ENCODE results near the gene COPB1.

Gene COPB1, protein sequence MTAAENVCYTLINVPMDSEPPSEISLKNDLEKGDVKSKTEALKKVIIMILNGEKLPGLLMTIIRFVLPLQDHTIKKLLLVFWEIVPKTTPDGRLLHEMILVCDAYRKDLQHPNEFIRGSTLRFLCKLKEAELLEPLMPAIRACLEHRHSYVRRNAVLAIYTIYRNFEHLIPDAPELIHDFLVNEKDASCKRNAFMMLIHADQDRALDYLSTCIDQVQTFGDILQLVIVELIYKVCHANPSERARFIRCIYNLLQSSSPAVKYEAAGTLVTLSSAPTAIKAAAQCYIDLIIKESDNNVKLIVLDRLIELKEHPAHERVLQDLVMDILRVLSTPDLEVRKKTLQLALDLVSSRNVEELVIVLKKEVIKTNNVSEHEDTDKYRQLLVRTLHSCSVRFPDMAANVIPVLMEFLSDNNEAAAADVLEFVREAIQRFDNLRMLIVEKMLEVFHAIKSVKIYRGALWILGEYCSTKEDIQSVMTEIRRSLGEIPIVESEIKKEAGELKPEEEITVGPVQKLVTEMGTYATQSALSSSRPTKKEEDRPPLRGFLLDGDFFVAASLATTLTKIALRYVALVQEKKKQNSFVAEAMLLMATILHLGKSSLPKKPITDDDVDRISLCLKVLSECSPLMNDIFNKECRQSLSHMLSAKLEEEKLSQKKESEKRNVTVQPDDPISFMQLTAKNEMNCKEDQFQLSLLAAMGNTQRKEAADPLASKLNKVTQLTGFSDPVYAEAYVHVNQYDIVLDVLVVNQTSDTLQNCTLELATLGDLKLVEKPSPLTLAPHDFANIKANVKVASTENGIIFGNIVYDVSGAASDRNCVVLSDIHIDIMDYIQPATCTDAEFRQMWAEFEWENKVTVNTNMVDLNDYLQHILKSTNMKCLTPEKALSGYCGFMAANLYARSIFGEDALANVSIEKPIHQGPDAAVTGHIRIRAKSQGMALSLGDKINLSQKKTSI

DNA sequence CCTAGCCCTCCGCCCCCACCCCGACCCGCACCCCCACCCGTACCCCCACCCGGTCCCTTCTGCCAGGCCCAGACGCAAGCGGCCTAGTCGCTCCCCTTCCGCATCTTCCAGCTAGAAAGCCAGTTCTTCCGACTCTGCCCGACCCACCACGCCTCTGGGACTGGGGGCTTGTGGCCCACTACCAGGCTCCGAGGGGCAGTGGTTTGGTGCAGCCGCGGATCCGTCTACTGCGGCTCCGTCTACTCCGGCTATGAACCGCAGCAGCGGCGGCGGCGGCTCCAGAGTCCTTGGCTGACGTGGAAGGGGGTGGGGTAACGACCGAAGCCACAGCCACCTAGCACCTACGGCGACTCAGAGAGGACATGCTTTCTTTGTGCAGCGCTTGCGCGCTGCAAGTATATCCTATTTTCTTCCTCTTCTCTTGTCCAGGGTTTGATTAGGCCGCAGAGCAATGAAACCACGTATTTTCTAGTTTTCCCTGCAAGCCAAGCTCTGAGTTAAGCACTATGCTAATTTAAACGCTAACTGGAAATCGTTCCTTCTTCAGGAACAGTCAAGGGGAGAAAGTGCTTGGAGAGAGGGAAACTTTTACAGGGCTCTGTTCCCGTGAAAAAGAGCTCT, at the start of gene COPB1:
Gene COPB1 (minus strand): TSS at position 252 of the 621 bp plus-strand sequence. CDS start 883 bp downstream, outside the sequence.
- H3K4me3 ChIP-seq (ENCODE audit: low read depth, low read length) = peak within 1 kb of the TSS; percentile 72
- TF ChIP-seq, protein P1, sequence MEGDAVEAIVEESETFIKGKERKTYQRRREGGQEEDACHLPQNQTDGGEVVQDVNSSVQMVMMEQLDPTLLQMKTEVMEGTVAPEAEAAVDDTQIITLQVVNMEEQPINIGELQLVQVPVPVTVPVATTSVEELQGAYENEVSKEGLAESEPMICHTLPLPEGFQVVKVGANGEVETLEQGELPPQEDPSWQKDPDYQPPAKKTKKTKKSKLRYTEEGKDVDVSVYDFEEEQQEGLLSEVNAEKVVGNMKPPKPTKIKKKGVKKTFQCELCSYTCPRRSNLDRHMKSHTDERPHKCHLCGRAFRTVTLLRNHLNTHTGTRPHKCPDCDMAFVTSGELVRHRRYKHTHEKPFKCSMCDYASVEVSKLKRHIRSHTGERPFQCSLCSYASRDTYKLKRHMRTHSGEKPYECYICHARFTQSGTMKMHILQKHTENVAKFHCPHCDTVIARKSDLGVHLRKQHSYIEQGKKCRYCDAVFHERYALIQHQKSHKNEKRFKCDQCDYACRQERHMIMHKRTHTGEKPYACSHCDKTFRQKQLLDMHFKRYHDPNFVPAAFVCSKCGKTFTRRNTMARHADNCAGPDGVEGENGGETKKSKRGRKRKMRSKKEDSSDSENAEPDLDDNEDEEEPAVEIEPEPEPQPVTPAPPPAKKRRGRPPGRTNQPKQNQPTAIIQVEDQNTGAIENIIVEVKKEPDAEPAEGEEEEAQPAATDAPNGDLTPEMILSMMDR (IDR thresholded peaks at IDR 0.05; ENCODE audit: low read depth, low read length, missing control alignments) = no peak
- DNase-seq (ENCODE audit: low read depth) = peak; percentile 88

DNA sequence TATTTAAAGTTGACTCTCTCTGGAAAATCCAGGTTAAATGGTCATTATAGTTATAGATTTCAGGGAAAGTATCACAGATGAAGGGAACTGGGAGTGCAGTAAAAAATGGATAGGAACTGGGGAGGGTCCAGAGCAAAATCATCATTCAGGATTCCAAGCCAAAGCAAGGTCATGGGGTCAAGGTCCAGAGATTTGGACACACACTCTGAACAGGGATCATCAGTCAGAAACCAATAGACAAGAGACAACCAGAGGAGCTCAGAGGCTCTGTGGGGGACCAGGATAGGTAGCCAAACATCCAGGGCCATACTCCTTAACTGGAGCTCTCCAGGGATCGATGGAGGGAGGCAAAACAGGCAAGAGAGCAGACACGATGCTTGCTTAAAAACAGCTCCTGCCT, 47.8 kb upstream of the COPB1 start:
- TF ChIP-seq, protein P1 (IDR thresholded peaks at IDR 0.05; ENCODE audit: low read depth, low read length, missing control alignments) = no peak
- DNase-seq (ENCODE audit: low read depth) = no peak
- no peak overlapping the region for H3K4me3 ChIP-seq (ENCODE audit: low read depth, low read length)

DNA sequence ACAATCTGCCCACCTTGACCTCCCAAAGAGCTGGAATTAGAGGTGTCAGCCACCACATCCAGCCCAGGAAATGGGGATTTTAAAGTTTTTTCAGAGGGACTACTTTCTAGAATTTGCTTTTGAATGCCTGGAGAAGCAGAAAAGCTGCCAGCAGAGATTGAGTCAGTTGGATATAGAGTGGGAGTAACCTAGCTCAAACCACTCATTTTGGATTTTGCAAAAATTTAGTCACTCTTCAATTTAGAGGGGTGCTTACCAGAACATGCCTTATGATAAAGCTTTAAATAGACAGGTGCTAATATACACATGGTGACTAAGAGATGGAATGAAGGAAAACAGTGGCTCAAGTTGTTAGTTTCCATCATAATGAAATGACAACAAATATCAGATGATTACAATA, 47.1 kb upstream of the COPB1 start:
- DNase-seq (ENCODE audit: low read depth) = no peak
- no peak overlapping the region for H3K4me3 ChIP-seq (ENCODE audit: low read depth, low read length)
- TF ChIP-seq, protein P1 (IDR thresholded peaks at IDR 0.05; ENCODE audit: low read depth, low read length, missing control alignments) = no peak

DNA sequence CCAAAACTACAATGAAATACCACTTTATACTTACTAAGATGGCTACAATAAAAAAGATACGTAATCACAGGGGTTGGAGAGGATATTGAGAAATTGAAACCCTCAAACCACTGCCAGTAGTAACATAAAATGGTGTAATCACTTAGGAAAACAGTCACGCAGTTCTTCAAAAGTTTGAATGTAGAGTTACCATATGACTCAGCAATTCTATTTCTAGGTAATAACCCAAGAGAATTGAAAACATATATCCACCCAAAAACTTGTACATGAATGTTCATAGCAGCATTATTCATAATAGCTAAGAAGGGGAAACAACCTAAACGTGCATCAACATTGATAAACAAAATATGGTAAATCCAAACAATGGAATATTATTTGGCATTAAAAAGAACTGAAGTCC, 45.0 kb upstream of the COPB1 start:
- TF ChIP-seq, protein P1 (IDR thresholded peaks at IDR 0.05; ENCODE audit: low read depth, low read length, missing control alignments) = no peak
- no peak overlapping the region for H3K4me3 ChIP-seq (ENCODE audit: low read depth, low read length)
- no peak for DNase-seq (ENCODE audit: low read depth)

DNA sequence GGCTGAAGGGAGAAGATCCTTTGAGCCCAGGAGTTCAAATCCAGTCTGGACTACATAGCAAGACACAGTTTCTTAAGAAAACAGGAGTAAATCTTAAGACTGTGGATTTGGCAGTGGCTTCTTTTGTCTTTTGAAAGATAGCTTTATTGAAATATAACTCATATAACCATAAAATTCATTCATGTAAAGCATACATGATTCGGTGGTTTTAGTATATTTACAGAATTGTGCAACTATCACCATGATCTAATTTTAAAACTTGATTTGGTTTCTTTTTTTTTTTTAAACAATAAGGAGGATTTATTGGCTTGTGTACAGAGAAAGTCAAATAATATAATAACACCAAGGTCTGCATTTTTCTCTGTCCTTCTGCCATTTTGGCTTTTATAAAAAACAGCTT, 43.6 kb upstream of the COPB1 start:
- no peak for DNase-seq (ENCODE audit: low read depth)
- TF ChIP-seq, protein P1 (IDR thresholded peaks at IDR 0.05; ENCODE audit: low read depth, low read length, missing control alignments) = no peak
- H3K4me3 ChIP-seq (ENCODE audit: low read depth, low read length) = no peak overlapping the region

DNA sequence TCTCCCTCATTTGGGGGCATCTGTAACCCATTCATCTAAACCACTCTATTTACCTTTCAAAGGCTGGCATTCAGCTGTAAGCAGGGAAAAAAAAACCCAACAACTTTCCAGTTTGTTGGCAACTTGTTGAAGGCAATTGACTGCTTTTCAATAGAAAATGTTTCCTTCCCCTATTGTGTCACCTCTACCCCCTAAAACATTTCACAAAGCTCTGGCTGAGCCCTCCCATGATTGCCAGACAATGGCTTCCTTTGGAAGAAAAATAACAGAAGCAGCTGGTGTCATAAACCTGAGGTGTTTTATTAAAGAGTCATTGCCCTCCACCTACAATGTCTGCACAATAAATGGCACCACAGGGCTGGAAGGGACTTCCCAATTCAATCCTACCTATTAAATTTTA, 42.7 kb upstream of the COPB1 start:
- H3K4me3 ChIP-seq (ENCODE audit: low read depth, low read length) = no peak overlapping the region
- no peak for DNase-seq (ENCODE audit: low read depth)
- TF ChIP-seq, protein P1 (IDR thresholded peaks at IDR 0.05; ENCODE audit: low read depth, low read length, missing control alignments) = no peak
